ENCODE results near the gene CST6. TPM values are rescaled to one million over a fixed set of nuclear protein-coding genes. Genes with fewer than 3 reads are reported as not detected.

The CST6 gene
- total RNA-seq, 1 donor from 2014 or later = not detected

GRCh38 chr11:65968600-65969482, 43.0 kb upstream of the CST6 start:
- peaks cover 35% of the 10 kb centered on the region for H3K36me3 Mint-ChIP-seq (ENCODE audit: unreplicated experiment)
- no peaks in the 10 kb centered on the region for H3K9me3 Mint-ChIP-seq (ENCODE audit: unreplicated experiment)
- no peak overlapping the region for H3K4me3 Mint-ChIP-seq (ENCODE audit: unreplicated experiment)
- no peak overlapping the region for H3K27ac Mint-ChIP-seq (ENCODE audit: unreplicated experiment)
- no peak for DNase-seq (ENCODE audit: extremely low spot score, unreplicated experiment)
- TF ChIP-seq CTCF (IDR thresholded peaks at IDR 0.05) = no peak
- H3K27me3 Mint-ChIP-seq (ENCODE audit: unreplicated experiment) = no peaks in the 10 kb centered on the region
- peaks cover 2% of the 10 kb centered on the region for H3K4me1 Mint-ChIP-seq (ENCODE audit: unreplicated experiment)

- H3K4me1 Mint-ChIP-seq (ENCODE audit: unreplicated experiment) = no peaks in the 10 kb centered on the region
- TF ChIP-seq CTCF (IDR thresholded peaks at IDR 0.05) = no peak
- H3K27me3 Mint-ChIP-seq (ENCODE audit: unreplicated experiment) = no peaks in the 10 kb centered on the region
- H3K27ac Mint-ChIP-seq (ENCODE audit: unreplicated experiment) = no peak overlapping the region
- H3K4me3 Mint-ChIP-seq (ENCODE audit: unreplicated experiment) = no peak overlapping the region
- H3K36me3 Mint-ChIP-seq (ENCODE audit: unreplicated experiment) = peaks cover 40% of the 10 kb centered on the region
- no peak for DNase-seq (ENCODE audit: extremely low spot score, unreplicated experiment)
- no peaks in the 10 kb centered on the region for H3K9me3 Mint-ChIP-seq (ENCODE audit: unreplicated experiment)
Measured at GRCh38 chr11:65972116-65972515, 39.7 kb upstream of the CST6 start.

DNA sequence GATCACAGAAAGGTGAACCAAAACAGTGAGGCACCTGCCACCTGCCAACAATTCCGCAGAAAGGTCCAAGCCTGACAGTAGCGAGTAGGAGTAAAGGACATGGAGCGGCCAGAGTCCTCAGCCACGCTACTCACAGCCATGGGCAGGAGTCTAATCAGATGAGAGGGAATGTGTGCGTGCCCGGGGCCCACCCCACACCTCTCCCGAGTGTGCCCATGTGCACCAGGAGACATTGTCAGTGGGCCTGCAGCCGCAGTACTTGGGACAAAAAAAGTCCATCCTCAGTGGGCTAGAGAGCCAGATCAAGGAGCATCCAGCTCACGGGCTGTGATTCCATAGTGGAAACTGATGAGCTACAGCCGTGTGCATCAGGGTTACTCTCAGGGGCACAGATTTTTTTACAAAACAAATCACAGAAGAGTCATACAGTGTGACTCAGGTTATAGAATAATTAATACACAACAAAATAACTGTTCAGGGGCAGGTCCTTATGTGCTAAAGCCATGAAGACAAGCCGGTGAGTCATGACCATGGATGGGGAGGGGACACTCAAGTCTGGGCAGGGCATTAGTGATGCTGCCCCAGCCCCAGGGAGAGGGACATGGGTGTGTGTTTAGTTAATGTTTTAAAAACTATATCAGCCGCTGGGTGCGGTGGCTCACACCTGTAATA, 38.2 kb upstream of the CST6 start:
- Mint-ChIP-seq H3K9me3 (ENCODE audit: unreplicated experiment) (no peaks in the 10 kb centered on the region), H3K27ac (ENCODE audit: unreplicated experiment) (no peak overlapping the region), H3K36me3 (ENCODE audit: unreplicated experiment) (peaks cover 37% of the 10 kb centered on the region), H3K4me1 (ENCODE audit: unreplicated experiment) (no peaks in the 10 kb centered on the region), H3K4me3 (ENCODE audit: unreplicated experiment) (no peak overlapping the region), H3K27me3 (ENCODE audit: unreplicated experiment) (no peaks in the 10 kb centered on the region)
- DNase-seq (ENCODE audit: extremely low spot score, unreplicated experiment) = no peak
- TF ChIP-seq CTCF (IDR thresholded peaks at IDR 0.05) = no peak

- no peak overlapping the region for H3K27ac Mint-ChIP-seq (ENCODE audit: unreplicated experiment)
- H3K9me3 Mint-ChIP-seq (ENCODE audit: unreplicated experiment) = no peaks in the 10 kb centered on the region
- H3K4me1 Mint-ChIP-seq (ENCODE audit: unreplicated experiment) = no peaks in the 10 kb centered on the region
- no peak overlapping the region for H3K4me3 Mint-ChIP-seq (ENCODE audit: unreplicated experiment)
- no peaks in the 10 kb centered on the region for H3K27me3 Mint-ChIP-seq (ENCODE audit: unreplicated experiment)
- H3K36me3 Mint-ChIP-seq (ENCODE audit: unreplicated experiment) = peaks cover 34% of the 10 kb centered on the region
- no peak for TF ChIP-seq CTCF (IDR thresholded peaks at IDR 0.05)
- DNase-seq (ENCODE audit: extremely low spot score, unreplicated experiment) = no peak
Measured at GRCh38 chr11:65975771-65976170, 36.0 kb upstream of the CST6 start.
